Vagina (tissue), 2 donors: ENCODE results near the gene PPFIBP1.

Experiments used
- CTCF ChIP-seq, 3 experiments: fragments of 450-650 bp in 2 of 3; fragments of 200-600 bp in 1 of 3; sonication (generic) in 1 of 3; IDR thresholded peaks; one replicate each; pipeline ENCODE4 v1.5.1; 2017 to 2019; ENCODE audit warnings: antibody characterized with exemption in 3 of 3, mild to moderate bottlenecking in 2 of 3, moderate library complexity in 2 of 3
- POLR2A ChIP-seq, 2 donors: fragments of 450-650 bp; IDR thresholded peaks; one replicate each; pipeline ENCODE4 v1.6.1; 2017; ENCODE audit warnings: antibody characterized with exemption in 2 of 2, mild to moderate bottlenecking in 2 of 2, moderate library complexity in 2 of 2

GRCh38 chr12:27711967-27712366 is 188.0 kb downstream of the PPFIBP1 start:
- TF ChIP-seq CTCF (IDR thresholded peaks at IDR 0.05) (no peak), POLR2A (IDR thresholded peaks at IDR 0.05) (no peak)
